Uterus (tissue), 4 donors: ENCODE data around the gene USP40. TPM values are rescaled to one million over a fixed set of nuclear protein-coding genes. Genes with fewer than 3 reads are reported as not detected.

Experiments used
- DNase-seq, 2 donors: peaks; one replicate each; pipeline ENCODE4 v3.0.0-alpha.2; 2019 to 2020
- H3K27ac ChIP-seq, 2 donors: fragments of 200-600 bp; sonication (generic); 1 replicate in 1 of 2; 2 replicates in 1 of 2; pipeline ENCODE4 v1.5.1; 2016 to 2018
- H3K27me3 ChIP-seq, 2 donors: fragments of 200-600 bp; sonication (generic); one replicate each; pipeline ENCODE4 v1.5.1; 2018 to 2019; ENCODE audit warnings: control low read depth in 1 of 2
- H3K36me3 ChIP-seq, 2 donors: fragments of 200-600 bp; sonication (generic); one replicate each; pipeline ENCODE4 v1.5.1; 2019; ENCODE audit warnings: control low read depth in 1 of 2
- H3K4me1 ChIP-seq, 2 donors: fragments of 200-600 bp; sonication (generic); one replicate each; pipeline ENCODE4 v1.5.1; 2018 to 2019; ENCODE audit warnings: control low read depth in 1 of 2
- H3K4me3 ChIP-seq, 2 donors: fragments of 200-600 bp; sonication (generic); 1 replicate in 1 of 2; 2 replicates in 1 of 2; pipeline ENCODE4 v1.5.1; 2018 to 2019; ENCODE audit warnings: mild to moderate bottlenecking in 1 of 2
- H3K9me3 ChIP-seq, 2 donors: fragments of 200-600 bp; sonication (generic); one replicate each; pipeline ENCODE4 v1.5.1; 2019; ENCODE audit warnings: control low read depth in 1 of 2
- CTCF ChIP-seq, 4 experiments: fragments of 200-600 bp in 2 of 4; fragments of 450-650 bp in 2 of 4; sonication (generic) in 2 of 4; IDR thresholded peaks; one replicate each; pipeline ENCODE4 v1.5.1; 2016 to 2019; ENCODE audit warnings: antibody characterized with exemption in 4 of 4, mild to moderate bottlenecking in 2 of 4, moderate library complexity in 1 of 4
- POLR2A ChIP-seq, 2 donors: fragments of 450-650 bp; IDR thresholded peaks; one replicate each; pipeline ENCODE4 v1.6.1; 2016; ENCODE audit warnings: antibody characterized with exemption in 2 of 2, mild to moderate bottlenecking in 1 of 2, moderate library complexity in 1 of 2
- intact Hi-C: fragments of 100-400 bp; cut with DNase I; formaldehyde crosslinking; loops from one replicate; pipeline ENCODE4 v1.15.1; 2023; ENCODE audit warnings: low total_unique reads
- total RNA-seq, 4 donors: library from RNA; depleted of rRNA in 3 of 4; stranded (reverse); fragments of >200 nt in 3 of 4; gene quantifications; one replicate each; pipeline versions ENCODE4 v1.1.0 to v1.2.4, GENCODE V29; 2014 to 2023
- donor health status: DM: yes; HTN: yes; CAD: no.

Gene USP40
- total RNA-seq, 4 donors from 2014 or later, result 14.7 to 60.2 (median 49.5) TPM

DNA sequence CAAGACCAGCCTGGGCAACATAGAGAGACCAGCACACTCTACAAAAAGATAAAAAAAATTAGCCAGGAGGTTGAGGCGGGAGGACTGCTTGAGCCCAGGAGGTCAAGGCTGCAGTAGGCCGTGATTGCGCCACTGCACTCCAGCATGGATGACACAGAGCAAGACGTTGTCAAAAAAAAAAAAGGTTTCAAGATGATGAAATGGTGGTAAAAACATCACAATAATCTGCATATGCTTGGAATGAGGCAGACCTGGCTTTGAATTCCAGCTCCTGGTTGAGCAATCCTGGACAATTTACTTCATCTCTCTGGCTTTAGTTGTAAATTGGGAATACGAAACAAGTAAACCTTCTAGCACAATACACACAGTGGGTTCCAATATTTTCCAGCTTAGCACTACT, 24.1 kb downstream of the USP40 start:
- TF ChIP-seq CTCF (IDR thresholded peaks at IDR 0.05) (no peak), POLR2A (IDR thresholded peaks at IDR 0.05) (no peak)
- Histone ChIP-seq H3K9me3 (no peaks in the 10 kb centered on the region), H3K4me1 (no peaks in the 10 kb centered on the region), H3K27ac (no peak overlapping the region), H3K27me3 (no peaks in the 10 kb centered on the region), H3K36me3 (no peaks in the 10 kb centered on the region), H3K4me3 (no peak overlapping the region)
- intact Hi-C loops, result no loop called here
- peak; percentile 44 to 51 for DNase-seq

- DNase-seq, result no peak
- Histone ChIP-seq H3K27ac (no peak overlapping the region), H3K4me1 (no peaks in the 10 kb centered on the region), H3K36me3 (no peaks in the 10 kb centered on the region), H3K27me3 (no peaks in the 10 kb centered on the region), H3K4me3 (no peak overlapping the region), H3K9me3 (no peaks in the 10 kb centered on the region)
- TF ChIP-seq CTCF (IDR thresholded peaks at IDR 0.05) (no peak), POLR2A (IDR thresholded peaks at IDR 0.05) (no peak)
- intact Hi-C loops, result no loop called here
These were observed 27.8 kb downstream of the USP40 start for GRCh38 chr2:233538741-233539140.

- no peaks in the 10 kb centered on the region for H3K27me3 ChIP-seq
- H3K4me1 ChIP-seq, result no peaks in the 10 kb centered on the region
- DNase-seq, result no peak
- H3K36me3 ChIP-seq, result no peaks in the 10 kb centered on the region
- H3K27ac ChIP-seq, result no peak overlapping the region
- intact Hi-C loops, result no loop called here
- H3K4me3 ChIP-seq, result no peak overlapping the region
- H3K9me3 ChIP-seq, result no peaks in the 10 kb centered on the region
- TF ChIP-seq POLR2A (IDR thresholded peaks at IDR 0.05) (no peak), CTCF (IDR thresholded peaks at IDR 0.05) (no peak)
These were observed 31.3 kb downstream of the USP40 start for GRCh38 chr2:233535271-233535670.

DNA sequence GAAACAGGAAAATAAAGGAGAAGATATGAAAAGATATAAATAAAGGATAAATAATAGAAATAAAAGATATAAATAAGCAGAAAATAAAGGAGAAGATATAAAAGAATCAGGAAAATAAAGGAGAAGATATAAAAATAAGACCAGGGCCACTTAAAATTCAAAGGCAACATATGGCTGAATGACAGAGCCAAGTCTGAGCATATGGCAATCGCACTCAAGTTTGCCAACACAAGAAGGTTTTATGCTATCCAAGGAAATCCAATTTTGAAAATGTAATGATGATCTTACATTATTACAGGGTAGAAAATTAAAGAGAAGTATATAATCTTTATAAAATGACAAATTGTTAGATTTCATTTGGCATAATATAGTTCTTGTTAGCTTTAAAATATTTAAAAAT, 33.6 kb downstream of the USP40 start:
- H3K9me3 ChIP-seq, result no peaks in the 10 kb centered on the region
- H3K36me3 ChIP-seq, result no peaks in the 10 kb centered on the region
- intact Hi-C loops, result no loop called here
- no peaks in the 10 kb centered on the region for H3K27me3 ChIP-seq
- no peak for DNase-seq
- no peak for TF ChIP-seq POLR2A (IDR thresholded peaks at IDR 0.05)
- no peak for TF ChIP-seq CTCF (IDR thresholded peaks at IDR 0.05)
- no peak overlapping the region for H3K4me3 ChIP-seq
- H3K4me1 ChIP-seq, result no peaks in the 10 kb centered on the region
- H3K27ac ChIP-seq, result no peak overlapping the region

DNA sequence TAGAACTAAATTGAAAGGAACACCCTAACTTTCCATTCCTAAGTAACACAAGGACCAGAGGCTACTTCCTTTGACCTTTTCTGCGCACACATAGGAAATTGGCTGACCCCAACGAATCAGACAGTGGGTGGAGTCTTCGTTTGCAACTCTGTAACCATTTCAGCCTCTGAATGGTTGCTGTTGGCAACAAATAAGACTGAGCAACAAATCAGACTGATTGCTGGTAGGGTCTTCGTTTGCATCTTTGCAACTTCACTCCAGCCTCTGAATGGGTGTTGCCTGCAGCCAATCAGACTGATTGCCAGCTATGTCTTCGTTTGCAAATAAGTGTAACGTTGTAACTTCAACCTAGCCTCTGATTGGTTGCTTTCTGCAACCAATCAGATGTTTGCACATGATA, 34.6 kb downstream of the USP40 start:
- DNase-seq, result no peak
- H3K4me1 ChIP-seq, result no peaks in the 10 kb centered on the region
- H3K4me3 ChIP-seq, result no peak overlapping the region
- no peaks in the 10 kb centered on the region for H3K27me3 ChIP-seq
- H3K36me3 ChIP-seq, result no peaks in the 10 kb centered on the region
- H3K9me3 ChIP-seq, result no peaks in the 10 kb centered on the region
- intact Hi-C loops, result no loop called here
- no peak for TF ChIP-seq POLR2A (IDR thresholded peaks at IDR 0.05)
- TF ChIP-seq CTCF (IDR thresholded peaks at IDR 0.05), result no peak
- H3K27ac ChIP-seq, result no peak overlapping the region
